ENCODE results near the gene CFAP97D1. TPM values are rescaled to one million over a fixed set of nuclear protein-coding genes. Genes with fewer than 3 reads are reported as not detected.
A peak's percentile ranks its signal among the peaks of the same experiment; 100 is the strongest.

Gene CFAP97D1
- total RNA-seq (not detected in 2 replicates), polyA plus RNA-seq (0.01 and 0.04 TPM in 2 replicates), polyA minus RNA-seq (not detected in 2 replicates)
- 0.02 TPM for total RNA-seq (2013)

DNA sequence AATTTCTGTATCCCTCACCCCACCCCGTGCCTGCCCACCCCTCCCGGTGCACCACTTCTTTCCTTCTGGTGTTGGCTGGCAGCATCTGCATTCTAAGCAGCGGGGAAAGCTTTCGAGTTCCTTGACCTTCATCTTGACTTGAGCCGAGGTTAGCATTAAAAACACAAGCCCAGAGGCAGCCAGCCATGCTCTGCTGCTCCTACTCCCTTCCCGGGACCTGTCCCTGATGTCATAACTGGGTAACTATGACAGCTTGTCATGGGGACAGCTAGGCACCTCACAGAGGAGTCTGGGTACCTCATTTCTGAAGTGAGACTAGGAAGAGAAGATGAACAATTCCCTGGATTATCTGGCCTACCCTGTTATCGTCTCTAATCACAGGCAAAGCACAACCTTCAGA is at the start of gene CFAP97D1:
Gene CFAP97D1 (plus strand): TSS at position 301 of the 400 bp plus-strand sequence. CDS start 28 bp downstream, at position 329.
- no peaks in the 10 kb centered on the region for H4K20me1 ChIP-seq (ENCODE audit: control insufficient read depth, insufficient read depth, low read length, poor library complexity, severe bottlenecking)
- H2AFZ ChIP-seq (ENCODE audit: insufficient read depth, low read depth, low read length, poor library complexity, severe bottlenecking): peak within 1 kb of the TSS; percentile 87
- H3K4me1 ChIP-seq (ENCODE audit: control insufficient read depth in 2 of 2, insufficient read depth in 2 of 2, low read length in 2 of 2): peaks cover 6 to 14% of the 10 kb centered on the region in 2 donors
- Mint-ChIP-seq H3K4me1 (peaks cover 9% of the 10 kb centered on the region), H3K9me3 (ENCODE audit: insufficient read depth) (no peaks in the 10 kb centered on the region), H3K4me3 (peak within 1 kb of the TSS; percentile 81), H3K27me3 (peaks cover 43% of the 10 kb centered on the region), H3K27ac (peak within 1 kb of the TSS; percentile 72)
- 18% methylated on average over 6 of the region's 7 CpGs for WGBS (ENCODE audit: insufficient coverage)
- H3K27me3 ChIP-seq (replicated peaks in 1 of 4; ENCODE audit: control extremely low read depth in 1 of 4, control insufficient read depth in 3 of 4, insufficient read depth in 4 of 4, low read length in 3 of 4): peaks cover 0 to 33% (median 12%) of the 10 kb centered on the region in 4 experiments
- ChIA-PET POLR2A (no interaction called here), CTCF (no interaction called here)
- H3K27ac ChIP-seq (ENCODE audit: low read length in 2 of 2): peak within 1 kb of the TSS in 1 of 2 donors; percentile 46
- H3K9me3 ChIP-seq (ENCODE audit: control extremely low read depth in 1 of 3, control insufficient read depth in 2 of 3, insufficient read depth in 1 of 3, low read length in 2 of 3): no peaks in the 10 kb centered on the region
- intact Hi-C loops (cut with micrococcal nuclease): no loop called here
- TF ChIP-seq, protein P1, sequence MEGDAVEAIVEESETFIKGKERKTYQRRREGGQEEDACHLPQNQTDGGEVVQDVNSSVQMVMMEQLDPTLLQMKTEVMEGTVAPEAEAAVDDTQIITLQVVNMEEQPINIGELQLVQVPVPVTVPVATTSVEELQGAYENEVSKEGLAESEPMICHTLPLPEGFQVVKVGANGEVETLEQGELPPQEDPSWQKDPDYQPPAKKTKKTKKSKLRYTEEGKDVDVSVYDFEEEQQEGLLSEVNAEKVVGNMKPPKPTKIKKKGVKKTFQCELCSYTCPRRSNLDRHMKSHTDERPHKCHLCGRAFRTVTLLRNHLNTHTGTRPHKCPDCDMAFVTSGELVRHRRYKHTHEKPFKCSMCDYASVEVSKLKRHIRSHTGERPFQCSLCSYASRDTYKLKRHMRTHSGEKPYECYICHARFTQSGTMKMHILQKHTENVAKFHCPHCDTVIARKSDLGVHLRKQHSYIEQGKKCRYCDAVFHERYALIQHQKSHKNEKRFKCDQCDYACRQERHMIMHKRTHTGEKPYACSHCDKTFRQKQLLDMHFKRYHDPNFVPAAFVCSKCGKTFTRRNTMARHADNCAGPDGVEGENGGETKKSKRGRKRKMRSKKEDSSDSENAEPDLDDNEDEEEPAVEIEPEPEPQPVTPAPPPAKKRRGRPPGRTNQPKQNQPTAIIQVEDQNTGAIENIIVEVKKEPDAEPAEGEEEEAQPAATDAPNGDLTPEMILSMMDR (IDR thresholded peaks at IDR 0.05): no peak
- no peak for TF ChIP-seq EZH2 (IDR thresholded peaks at IDR 0.05; ENCODE audit: borderline replicate concordance, insufficient read depth, low read depth, low read length, poor library complexity, severe bottlenecking)
- ATAC-seq (ENCODE audit: low read depth) (no peak), DNase-seq (no peak)
- H3K4me2 ChIP-seq (replicated peaks; ENCODE audit: low read depth, low read length, poor library complexity, severe bottlenecking): peak within 1 kb of the TSS; percentile 91
- peaks cover 3% of the 10 kb centered on the region for H3K79me2 ChIP-seq (ENCODE audit: control insufficient read depth, insufficient read depth, low read length)
- H3K4me3 ChIP-seq (ENCODE audit: control extremely low read depth in 1 of 5, extremely low read depth in 1 of 5, insufficient read depth in 1 of 5, low read depth in 2 of 5, low read length in 4 of 5): peak within 1 kb of the TSS; percentile 26 to 83 (median 80)
- peak within 1 kb of the TSS; percentile 94 for H3K9ac ChIP-seq (ENCODE audit: low read length)
- no peaks in the 10 kb centered on the region for H3K36me3 ChIP-seq (replicated peaks in 1 of 2; ENCODE audit: control extremely low read depth in 1 of 2, control insufficient read depth in 1 of 2, extremely low read depth in 1 of 2, insufficient read depth in 2 of 2, low read length in 1 of 2)

GRCh38 chr17:43732958-43733357 is 47.3 kb upstream of the CFAP97D1 start:
- Histone ChIP-seq H3K9me3 (ENCODE audit: control extremely low read depth in 1 of 3, control insufficient read depth in 2 of 3, insufficient read depth in 1 of 3, low read length in 2 of 3) (no peaks in the 10 kb centered on the region), H2AFZ (ENCODE audit: insufficient read depth, low read depth, low read length, poor library complexity, severe bottlenecking) (no peak overlapping the region), H3K9ac (ENCODE audit: low read length) (no peak overlapping the region), H3K4me1 (ENCODE audit: control insufficient read depth in 2 of 2, insufficient read depth in 2 of 2, low read length in 2 of 2) (no peaks in the 10 kb centered on the region), H3K79me2 (ENCODE audit: control insufficient read depth, insufficient read depth, low read length) (no peaks in the 10 kb centered on the region), H3K27me3 (replicated peaks in 1 of 4; ENCODE audit: control extremely low read depth in 1 of 4, control insufficient read depth in 3 of 4, insufficient read depth in 4 of 4, low read length in 3 of 4) (no peaks in the 10 kb centered on the region), H3K4me3 (ENCODE audit: control extremely low read depth in 1 of 5, extremely low read depth in 1 of 5, insufficient read depth in 1 of 5, low read depth in 2 of 5, low read length in 4 of 5) (no peak overlapping the region), H3K36me3 (replicated peaks in 1 of 2; ENCODE audit: control extremely low read depth in 1 of 2, control insufficient read depth in 1 of 2, extremely low read depth in 1 of 2, insufficient read depth in 2 of 2, low read length in 1 of 2) (no peaks in the 10 kb centered on the region), H4K20me1 (ENCODE audit: control insufficient read depth, insufficient read depth, low read length, poor library complexity, severe bottlenecking) (no peaks in the 10 kb centered on the region), H3K4me2 (replicated peaks; ENCODE audit: low read depth, low read length, poor library complexity, severe bottlenecking) (no peak overlapping the region), H3K27ac (ENCODE audit: low read length in 2 of 2) (no peak overlapping the region)
- H3K4me3 Mint-ChIP-seq: no peak overlapping the region
- no peak for TF ChIP-seq EZH2 (IDR thresholded peaks at IDR 0.05; ENCODE audit: borderline replicate concordance, insufficient read depth, low read depth, low read length, poor library complexity, severe bottlenecking)
- TF ChIP-seq, protein P1 (IDR thresholded peaks at IDR 0.05): no peak
- DNase-seq: no peak
- intact Hi-C loops (cut with micrococcal nuclease): no loop called here
- H3K27me3 Mint-ChIP-seq: peaks cover 23% of the 10 kb centered on the region
- no peak for ATAC-seq (ENCODE audit: low read depth)
- no peak overlapping the region for H3K27ac Mint-ChIP-seq
- no peaks in the 10 kb centered on the region for H3K4me1 Mint-ChIP-seq
- peaks cover 4% of the 10 kb centered on the region for H3K9me3 Mint-ChIP-seq (ENCODE audit: insufficient read depth)
- ChIA-PET POLR2A (no interaction called here), CTCF (interaction anchor here (0.6 to 1.0 kb wide), 2 partner anchors 33 to 81 kb away, joined by 3 read pairs; no protein-coding TSS in a partner anchor)
- 100% methylated on average over 1 of the region's 2 CpGs for WGBS (ENCODE audit: insufficient coverage)

All from B cell (primary cell).